Keratinocyte (primary cell): ENCODE results near the gene CTSK. TPM values are rescaled to one million over a fixed set of nuclear protein-coding genes. Genes with fewer than 3 reads are reported as not detected.

ENCODE experiments used
- DNase-seq: peaks from one replicate; pipeline ENCODE4 v3.0.0-alpha.2; 2011; ENCODE audit warnings: low read depth, missing footprints, low spot score
- FAIRE-seq: peaks from 2 replicates; lab custom pipeline; 2011; peaks lifted over from hg19 to GRCh38; lab: Jason Lieb, UNC
- H2AFZ ChIP-seq: 2 replicates; pipeline ENCODE4 v1.6.0; 2012; ENCODE audit warnings: low read length, control low read depth, inconsistent platforms; ENCODE audit not compliant: control insufficient read depth
- H3K27ac ChIP-seq: 2 replicates; pipeline ENCODE4 v1.5.1; 2011; ENCODE audit warnings: low read length; ENCODE audit not compliant: control insufficient read depth, insufficient read depth
- H3K27me3 ChIP-seq: 3 replicates; pipeline ENCODE4 v1.6.0; 2011; ENCODE audit warnings: low read length; ENCODE audit not compliant: control insufficient read depth, insufficient read depth; ENCODE audit errors: extremely low read depth
- H3K36me3 ChIP-seq, 2 experiments: 2 replicates in 1 of 2; 3 replicates in 1 of 2; pipeline ENCODE4 v1.5.1; 2011; ENCODE audit warnings: low read length in 2 of 2, mild to moderate bottlenecking in 1 of 2; ENCODE audit not compliant: control insufficient read depth in 2 of 2, insufficient read depth in 2 of 2; ENCODE audit errors: extremely low read depth in 1 of 2
- H3K4me1 ChIP-seq: 3 replicates; pipeline ENCODE4 v1.5.1; 2011; ENCODE audit warnings: low read length; ENCODE audit not compliant: control insufficient read depth, insufficient read depth; ENCODE audit errors: extremely low read depth
- H3K4me2 ChIP-seq: 3 replicates; pipeline ENCODE4 v1.6.0; 2011; ENCODE audit warnings: low read depth, low read length; ENCODE audit not compliant: control insufficient read depth, insufficient read depth; ENCODE audit errors: extremely low read depth
- H3K4me3 ChIP-seq, 3 experiments: fragments of 200-600 bp in 1 of 3; sonication (generic) in 1 of 3; 2 replicates in 2 of 3; 3 replicates in 1 of 3; pipeline ENCODE4 v1.5.1; 2011 to 2016; ENCODE audit warnings: low read length in 3 of 3, mild to moderate bottlenecking in 3 of 3, control low read depth in 2 of 3, inconsistent platforms in 1 of 3, low read depth in 1 of 3, mixed read lengths in 1 of 3, mixed run types in 1 of 3, moderate library complexity in 1 of 3; ENCODE audit not compliant: control insufficient read depth in 2 of 3, insufficient read depth in 2 of 3; ENCODE audit errors: extremely low read depth in 1 of 3
- H3K79me2 ChIP-seq: 2 replicates; pipeline ENCODE4 v1.6.0; 2012; ENCODE audit warnings: low read length; ENCODE audit not compliant: control insufficient read depth, insufficient read depth
- H3K9ac ChIP-seq: 3 replicates; pipeline ENCODE4 v1.6.0; 2011; ENCODE audit warnings: low read length; ENCODE audit not compliant: control insufficient read depth, insufficient read depth; ENCODE audit errors: extremely low read depth
- H3K9me1 ChIP-seq: 3 replicates; pipeline ENCODE4 v1.6.0; 2011; ENCODE audit warnings: low read length; ENCODE audit not compliant: control insufficient read depth, insufficient read depth; ENCODE audit errors: extremely low read depth
- H3K9me3 ChIP-seq: 2 replicates; pipeline ENCODE4 v1.5.1; 2012; ENCODE audit warnings: low read depth, low read length; ENCODE audit not compliant: control insufficient read depth
- H4K20me1 ChIP-seq: 3 replicates; pipeline ENCODE4 v1.6.0; 2011; ENCODE audit warnings: low read length; ENCODE audit not compliant: control insufficient read depth, insufficient read depth; ENCODE audit errors: extremely low read depth
- EZH2 ChIP-seq: IDR thresholded peaks from one replicate; pipeline ENCODE4 v1.6.1; 2012; ENCODE audit warnings: inconsistent platforms, mild to moderate bottlenecking, low read length, moderate library complexity
- dilution Hi-C: fragments of 300-500 bp; cut with MboI; formaldehyde crosslinking; loops from one replicate; pipeline ENCODE4 v1.7.0; 2020; ENCODE audit warnings: low sequenced_read_pairs; ENCODE audit not compliant: extremely low pct_ligation_motif_present
- polyA plus RNA-seq, 5 experiments: library from polyadenylated mRNA; depleted of rRNA in 3 of 5; stranded (reverse) in 3 of 5; stranded (forward) in 1 of 5; unstranded in 1 of 5; fragments of >200 nt; gene quantifications; 1 replicate in 1 of 5; 2 replicates in 3 of 5; 3 replicates in 1 of 5; pipeline versions ENCODE4 v1.2.1 to v1.2.3, GENCODE V29; 2011 to 2012; ENCODE audit warnings: missing spikeins in 2 of 5, low read depth in 1 of 5, low replicate concordance in 1 of 5
- TF ChIP-seq, protein P1 (sequence below), 3 experiments: IDR thresholded peaks in 1 of 3; conservative IDR thresholded peaks in 1 of 3; optimal IDR thresholded peaks in 1 of 3; 2 replicates in 2 of 3; 3 replicates in 1 of 3; pipeline versions ENCODE3 to v1.5.1; 2011; ENCODE audit warnings: low read length in 3 of 3, mild to moderate bottlenecking in 3 of 3, moderate library complexity in 2 of 3, control low read depth in 1 of 3, inconsistent platforms in 1 of 3; ENCODE audit not compliant: insufficient read depth in 2 of 3; ENCODE audit errors: extremely low read depth in 1 of 3

CTSK gene
- polyA plus RNA-seq, 1 donor (not counting 4 experiments of a cell fraction or from before 2014, with no cell fraction given) = 40.5 TPM

DNA sequence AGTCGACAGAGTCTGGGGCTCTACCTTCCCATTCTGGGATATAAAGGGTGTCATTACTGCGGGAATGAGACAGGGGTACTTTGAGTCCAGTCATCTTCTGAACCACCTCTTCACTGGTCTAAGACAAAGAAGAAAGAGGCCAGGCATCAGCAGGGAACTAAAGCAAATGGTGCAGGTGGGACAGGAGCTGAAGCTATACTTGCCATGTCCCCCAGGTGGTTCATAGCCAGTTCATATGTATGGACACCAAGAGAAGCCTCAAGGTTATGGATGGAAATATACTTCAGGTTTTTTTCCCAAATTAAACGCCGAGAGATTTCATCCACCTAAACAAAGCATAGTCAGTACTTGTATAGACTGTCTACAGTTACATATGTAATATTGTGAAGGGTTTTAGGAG, 2.2 kb downstream of the CTSK start:
- H3K9ac ChIP-seq = no peak overlapping the region
- H4K20me1 ChIP-seq = no peaks in the 10 kb centered on the region
- H3K27ac ChIP-seq = no peak overlapping the region
- no peaks in the 10 kb centered on the region for H3K27me3 ChIP-seq
- H3K4me3 ChIP-seq = no peak overlapping the region
- dilution Hi-C loops = loop anchor here (25.0 kb wide), 1 partner anchor 169 kb away; the partner anchor contains the start of gene ENSA
- FAIRE-seq (no peak), DNase-seq (no peak)
- TF ChIP-seq, protein P1, sequence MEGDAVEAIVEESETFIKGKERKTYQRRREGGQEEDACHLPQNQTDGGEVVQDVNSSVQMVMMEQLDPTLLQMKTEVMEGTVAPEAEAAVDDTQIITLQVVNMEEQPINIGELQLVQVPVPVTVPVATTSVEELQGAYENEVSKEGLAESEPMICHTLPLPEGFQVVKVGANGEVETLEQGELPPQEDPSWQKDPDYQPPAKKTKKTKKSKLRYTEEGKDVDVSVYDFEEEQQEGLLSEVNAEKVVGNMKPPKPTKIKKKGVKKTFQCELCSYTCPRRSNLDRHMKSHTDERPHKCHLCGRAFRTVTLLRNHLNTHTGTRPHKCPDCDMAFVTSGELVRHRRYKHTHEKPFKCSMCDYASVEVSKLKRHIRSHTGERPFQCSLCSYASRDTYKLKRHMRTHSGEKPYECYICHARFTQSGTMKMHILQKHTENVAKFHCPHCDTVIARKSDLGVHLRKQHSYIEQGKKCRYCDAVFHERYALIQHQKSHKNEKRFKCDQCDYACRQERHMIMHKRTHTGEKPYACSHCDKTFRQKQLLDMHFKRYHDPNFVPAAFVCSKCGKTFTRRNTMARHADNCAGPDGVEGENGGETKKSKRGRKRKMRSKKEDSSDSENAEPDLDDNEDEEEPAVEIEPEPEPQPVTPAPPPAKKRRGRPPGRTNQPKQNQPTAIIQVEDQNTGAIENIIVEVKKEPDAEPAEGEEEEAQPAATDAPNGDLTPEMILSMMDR (optimal IDR thresholded peaks at IDR 0.05 in 1 of 3, IDR thresholded peaks at IDR 0.05 in 1 of 3, conservative IDR thresholded peaks at IDR 0.05 in 1 of 3; ENCODE audit: extremely low read depth in 1 of 3, insufficient read depth in 2 of 3, low read length in 3 of 3) = no peak
- no peak for TF ChIP-seq EZH2
- H3K79me2 ChIP-seq = no peaks in the 10 kb centered on the region
- H3K9me1 ChIP-seq = no peaks in the 10 kb centered on the region
- no peak overlapping the region for H3K4me2 ChIP-seq
- peaks cover 3 to 6% of the 10 kb centered on the region in 2 experiments for H3K36me3 ChIP-seq
- no peaks in the 10 kb centered on the region for H3K9me3 ChIP-seq
- peaks cover 21% of the 10 kb centered on the region for H3K4me1 ChIP-seq
- H2AFZ ChIP-seq = no peak overlapping the region

GRCh38 chr1:150804671-150805070, 3.4 kb downstream of the CTSK start:
- no peaks in the 10 kb centered on the region for H3K79me2 ChIP-seq
- no peak overlapping the region for H3K4me3 ChIP-seq
- dilution Hi-C loops = loop anchor here (25.0 kb wide), 1 partner anchor 167 kb away; the partner anchor contains the start of gene ENSA
- no peaks in the 10 kb centered on the region for H3K9me3 ChIP-seq
- H3K9ac ChIP-seq = no peak overlapping the region
- FAIRE-seq (no peak), DNase-seq (no peak)
- no peaks in the 10 kb centered on the region for H3K9me1 ChIP-seq
- H4K20me1 ChIP-seq = no peaks in the 10 kb centered on the region
- no peak overlapping the region for H2AFZ ChIP-seq
- no peak overlapping the region for H3K27ac ChIP-seq
- peaks cover 10% of the 10 kb centered on the region for H3K4me1 ChIP-seq
- TF ChIP-seq, protein P1 (optimal IDR thresholded peaks at IDR 0.05 in 1 of 3, IDR thresholded peaks at IDR 0.05 in 1 of 3, conservative IDR thresholded peaks at IDR 0.05 in 1 of 3; ENCODE audit: extremely low read depth in 1 of 3, insufficient read depth in 2 of 3, low read length in 3 of 3) = no peak
- TF ChIP-seq EZH2 = no peak
- no peak overlapping the region for H3K4me2 ChIP-seq
- no peaks in the 10 kb centered on the region for H3K27me3 ChIP-seq
- H3K36me3 ChIP-seq = peaks cover 3% of the 10 kb centered on the region in 2 experiments
